GM12891 (cell line): Measurements from ENCODE around the gene NMT1.

Source experiments
- DNase-seq: peaks from one replicate; pipeline ENCODE4 v3.0.0; 2011; ENCODE audit warnings: low spot score; ENCODE audit not compliant: insufficient read length
- FAIRE-seq: peaks from 2 replicates; lab custom pipeline; 2011; peaks lifted over from hg19 to GRCh38; lab: Jason Lieb, UNC
- PAX5 ChIP-seq: IDR thresholded peaks from 2 replicates; pipeline ENCODE4 v1.6.1; 2011; ENCODE audit warnings: low read length, moderate library complexity, mild to moderate bottlenecking; ENCODE audit not compliant: insufficient read depth, severe bottlenecking
- POLR2A ChIP-seq: IDR thresholded peaks from 2 replicates; pipeline ENCODE4 v1.6.1; 2011; ENCODE audit warnings: low read depth, low read length, control low read depth
- POLR2AphosphoS5 ChIP-seq: IDR thresholded peaks from 2 replicates; pipeline ENCODE4 v1.6.1; 2011; ENCODE audit warnings: low read depth, low read length, control low read depth
- POU2F2 ChIP-seq: IDR thresholded peaks from 2 replicates; pipeline ENCODE4 v1.6.1; 2011; ENCODE audit warnings: low read depth, mild to moderate bottlenecking, control low read depth, low read length, moderate library complexity
- SPI1 ChIP-seq: IDR thresholded peaks from 2 replicates; pipeline ENCODE4 v1.6.1; 2011; ENCODE audit warnings: low read depth, low read length, control low read depth
- TAF1 ChIP-seq: IDR thresholded peaks from 2 replicates; pipeline ENCODE4 v1.6.1; 2011; ENCODE audit warnings: low read depth, low read length, control low read depth

The NMT1 gene

GRCh38 chr17:45112559-45113423 is 51.7 kb downstream of the NMT1 start:
- DNase-seq = no peak
- TF ChIP-seq TAF1 = no peak
- no peak for TF ChIP-seq PAX5
- no peak for TF ChIP-seq POU2F2
- TF ChIP-seq POLR2AphosphoS5 = no peak
- TF ChIP-seq POLR2A = no peak
- no peak for TF ChIP-seq SPI1
- FAIRE-seq = no peak

DNA sequence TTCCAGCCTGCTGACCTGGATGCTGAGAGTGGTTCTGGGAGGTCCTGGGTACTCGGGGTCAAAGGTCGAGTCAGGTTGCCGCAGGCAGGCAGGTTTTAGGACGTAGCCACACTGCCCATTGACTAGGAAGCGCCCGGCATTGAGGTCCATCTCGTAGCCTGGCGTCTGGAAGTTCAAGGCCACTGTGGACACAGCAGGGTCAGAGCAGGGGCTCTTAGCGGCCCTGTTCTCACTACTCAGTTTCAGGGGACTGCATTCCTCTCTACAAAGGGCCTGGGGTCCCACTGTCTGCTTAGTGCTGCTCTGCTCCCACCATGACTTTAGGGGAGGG is 52.3 kb downstream of the NMT1 start:
- no peak for DNase-seq
- TF ChIP-seq SPI1 = no peak
- TF ChIP-seq POLR2AphosphoS5 = no peak
- no peak for TF ChIP-seq POLR2A
- FAIRE-seq = no peak

DNA sequence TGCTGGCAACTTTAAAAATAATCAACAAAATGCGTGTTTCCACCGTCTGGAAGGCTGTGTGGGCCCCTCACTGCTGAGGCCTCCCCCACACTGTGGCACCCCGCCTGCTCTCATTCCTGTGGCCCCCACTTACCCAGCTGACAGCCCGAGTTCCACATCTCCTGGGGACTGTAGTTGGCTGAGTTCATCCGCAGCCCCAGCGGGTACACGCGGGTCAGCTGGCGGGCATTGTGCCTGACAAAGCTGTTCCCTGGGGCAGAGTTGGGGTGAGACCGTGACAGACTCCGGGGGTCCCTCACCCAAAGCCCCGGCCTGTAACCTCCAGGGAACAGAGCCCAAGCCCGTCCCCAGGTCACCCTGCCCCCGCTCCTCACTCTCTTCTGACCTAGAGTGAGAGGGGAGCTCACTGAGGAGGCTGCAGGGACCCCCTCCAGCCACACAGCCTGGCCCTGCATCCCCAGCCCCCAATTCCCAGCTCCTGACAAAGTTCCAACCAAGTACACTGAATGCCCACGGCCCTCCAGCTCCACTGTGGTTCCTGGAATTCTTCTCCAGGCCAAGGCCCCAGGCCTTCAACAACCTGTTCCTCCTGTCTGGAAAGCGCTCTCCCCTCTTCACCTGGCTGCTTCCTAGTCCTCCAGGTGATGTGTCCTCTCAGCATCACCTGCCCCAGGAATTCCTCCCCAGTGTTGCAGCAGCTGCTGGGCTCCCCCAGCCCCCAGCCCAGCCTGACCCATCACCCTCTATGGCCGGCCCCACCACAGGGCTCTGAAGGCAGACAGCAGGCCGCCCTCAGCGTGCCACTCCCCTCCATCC is 53.2 kb downstream of the NMT1 start:
- FAIRE-seq (no peak), DNase-seq (no peak)
- no peak for TF ChIP-seq POLR2A
- no peak for TF ChIP-seq PAX5
- TF ChIP-seq POU2F2 = no peak
- no peak for TF ChIP-seq POLR2AphosphoS5
- TF ChIP-seq SPI1 = no peak
- TF ChIP-seq TAF1 = no peak

DNA sequence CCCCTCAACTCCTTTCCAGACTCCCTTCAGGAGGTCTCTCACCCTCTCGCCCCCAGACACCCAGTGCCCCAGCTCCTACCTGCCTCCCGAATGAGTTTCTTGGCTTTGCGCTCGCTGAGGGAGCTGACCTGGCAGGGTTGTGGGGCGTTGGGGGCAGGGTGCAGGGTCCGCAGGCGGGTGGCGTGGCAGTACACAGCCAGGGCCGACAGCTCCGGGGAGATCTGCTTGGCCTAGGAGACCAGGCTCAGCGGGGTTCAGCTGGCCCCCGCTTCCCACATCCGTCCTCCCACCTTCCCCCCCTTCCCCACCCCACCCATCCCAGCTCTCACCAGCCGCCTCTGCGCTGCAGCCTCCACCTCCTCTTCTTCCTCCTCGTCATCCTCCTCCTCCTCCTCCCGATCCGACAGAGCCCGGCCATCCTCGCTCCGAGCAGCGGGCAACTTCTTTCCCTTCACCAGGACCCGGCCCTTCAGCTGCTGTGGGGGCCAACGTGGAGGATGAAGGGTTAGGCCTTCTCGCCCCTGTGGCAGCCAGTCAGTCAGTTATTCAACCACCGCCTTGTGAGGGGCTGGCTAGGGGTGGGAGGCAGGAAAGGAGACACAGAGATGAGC is 54.0 kb downstream of the NMT1 start:
- DNase-seq (no peak), FAIRE-seq (no peak)
- TF ChIP-seq PAX5 = no peak

GRCh38 chr17:45115871-45116270 is 54.8 kb downstream of the NMT1 start:
- FAIRE-seq (no peak), DNase-seq (no peak)
- TF ChIP-seq POU2F2 (no peak), POLR2AphosphoS5 (no peak), POLR2A (no peak), PAX5 (no peak), SPI1 (no peak), TAF1 (no peak)

DNA sequence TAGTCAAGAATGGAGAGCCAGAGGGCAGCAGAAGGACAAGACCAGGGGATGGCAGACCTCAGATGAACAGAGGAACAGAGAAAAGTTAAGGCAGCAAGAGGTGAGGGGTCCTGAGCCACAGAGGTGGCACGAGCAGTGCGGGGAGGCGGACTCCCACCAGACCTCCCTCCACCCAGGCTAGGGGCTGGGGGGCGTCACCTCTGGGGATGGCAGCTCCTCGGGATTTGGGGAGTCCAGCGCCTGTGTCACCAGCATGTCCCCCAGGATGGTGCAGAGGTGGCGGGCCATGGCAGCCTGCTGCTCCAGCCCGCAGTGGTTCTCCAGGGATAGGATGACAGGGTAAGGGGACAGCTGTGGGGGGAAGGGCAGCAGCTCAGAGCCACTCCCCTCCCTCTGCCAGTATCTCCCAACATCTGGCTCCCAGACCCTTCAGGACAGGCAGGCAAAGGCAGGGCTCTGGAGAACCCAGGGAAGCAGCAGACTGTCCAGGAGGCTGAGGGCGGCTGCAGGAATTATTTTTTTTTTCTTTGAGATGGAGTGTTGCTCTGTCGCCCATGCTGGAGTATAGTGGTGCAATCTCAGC is 55.4 kb downstream of the NMT1 start:
- no peak for DNase-seq
- no peak for FAIRE-seq
- TF ChIP-seq POU2F2 = no peak
- no peak for TF ChIP-seq PAX5
- no peak for TF ChIP-seq TAF1
- no peak for TF ChIP-seq SPI1
- TF ChIP-seq POLR2AphosphoS5 = no peak
- no peak for TF ChIP-seq POLR2A

DNA sequence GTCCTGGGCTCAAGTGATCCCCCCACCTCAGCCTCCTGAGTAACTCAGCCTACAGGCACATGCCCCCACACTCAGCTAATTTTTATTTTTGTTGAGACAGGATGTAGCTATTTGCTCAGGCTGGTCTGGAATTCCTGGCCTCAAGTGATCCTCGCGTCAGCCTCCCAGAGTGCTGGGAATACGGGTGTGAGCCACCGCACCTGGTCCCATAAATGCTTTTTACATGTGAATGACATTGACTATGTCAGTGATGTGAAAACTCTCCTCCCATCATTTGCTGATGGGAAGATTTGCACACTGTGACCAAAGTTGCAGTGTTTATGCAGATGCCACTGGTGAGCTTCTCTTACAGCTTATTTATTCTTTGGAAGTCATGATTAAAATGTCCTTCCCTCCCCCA is 56.2 kb downstream of the NMT1 start:
- no peak for FAIRE-seq
- no peak for TF ChIP-seq TAF1
- TF ChIP-seq POU2F2 = no peak
- no peak for TF ChIP-seq POLR2A
- TF ChIP-seq SPI1 = no peak
- TF ChIP-seq POLR2AphosphoS5 = no peak
- TF ChIP-seq PAX5 = no peak

DNA sequence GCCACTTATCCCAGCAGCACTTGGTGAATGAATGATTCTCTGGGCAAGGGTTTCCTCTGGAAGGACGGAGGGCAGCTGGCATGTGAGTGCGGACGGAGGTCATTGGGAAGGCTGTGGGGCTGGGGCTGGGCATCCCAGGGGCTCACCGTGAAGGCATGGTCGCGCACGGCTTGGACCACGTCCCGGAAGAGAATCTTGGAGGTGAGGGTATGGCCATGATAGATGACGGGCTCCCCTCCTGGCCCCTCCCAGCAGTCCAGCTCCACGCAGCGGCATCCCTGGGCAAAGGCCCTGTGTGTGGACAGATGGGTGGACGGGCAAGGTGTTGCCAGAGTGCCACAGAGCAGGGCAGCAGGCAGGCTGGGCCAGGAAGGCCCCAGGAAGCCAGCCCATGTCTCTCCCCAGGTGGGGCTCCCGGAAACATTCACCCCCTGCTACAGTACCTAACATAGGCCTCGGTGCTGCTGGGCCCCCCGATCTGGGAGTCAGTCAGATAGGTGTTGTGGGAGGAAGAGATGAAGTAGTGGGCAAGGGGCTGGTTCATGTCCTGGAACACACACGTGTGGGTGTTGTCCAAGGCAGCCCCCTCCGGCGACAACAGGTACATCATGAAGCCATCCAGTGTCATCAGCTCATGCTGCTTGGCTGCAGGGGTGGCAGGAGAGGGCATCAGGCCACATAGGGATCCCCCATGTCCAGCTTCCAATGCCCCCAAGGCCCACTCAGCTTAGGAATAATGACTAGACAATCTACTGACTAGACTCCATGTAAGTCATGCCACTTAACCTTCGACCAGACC is 56.9 kb downstream of the NMT1 start:
- DNase-seq = no peak
- TF ChIP-seq POLR2A (no peak), POU2F2 (no peak), TAF1 (no peak)
- FAIRE-seq = no peak

More for the DNA sequence above, 56.2 kb downstream of the NMT1 start:
- DNase-seq = no peak

GRCh38 chr17:45118691-45119090 is 57.6 kb downstream of the NMT1 start:
- TF ChIP-seq POLR2AphosphoS5 = no peak
- no peak for TF ChIP-seq POU2F2
- no peak for TF ChIP-seq POLR2A
- TF ChIP-seq TAF1 = no peak
- TF ChIP-seq PAX5 = no peak
- TF ChIP-seq SPI1 = no peak
- no peak for DNase-seq
- FAIRE-seq = no peak
